Activated T-helper 17 cell treated with anti-CD3 and anti-CD28 coated beads, Interleukin-2, amount 50 U/mL, for 72 hours (primary cell): ENCODE data around the gene WDR59. TPM values are rescaled to one million over a fixed set of nuclear protein-coding genes. Genes with fewer than 3 reads are reported as not detected.
"Not testable (repeated sequence)": the region's sequence is repeated elsewhere in the genome, so short reads cannot be mapped to it uniquely, and the experiment has no call there.

Experiments
- ATAC-seq: fragments of 150-1000 bp; cut with Tn5 transposase; replicated peaks from 2 replicates; pipeline ENCODE4 v1.10.0; 2021; ENCODE audit warnings: mild to moderate bottlenecking, moderate library complexity
- H3K27ac Mint-ChIP-seq: one replicate; pipeline ENCODE4 v1.8.0; 2022; ENCODE audit warnings: mixed read lengths
- H3K27me3 Mint-ChIP-seq: one replicate; pipeline ENCODE4 v1.8.0; 2022; ENCODE audit warnings: mixed read lengths
- H3K36me3 Mint-ChIP-seq: one replicate; pipeline ENCODE4 v1.8.0; 2022; ENCODE audit warnings: low read depth, mild to moderate bottlenecking, mixed read lengths
- H3K4me1 Mint-ChIP-seq: one replicate; pipeline ENCODE4 v1.8.0; 2022; ENCODE audit warnings: mixed read lengths
- H3K4me3 Mint-ChIP-seq: one replicate; pipeline ENCODE4 v1.8.0; 2022; ENCODE audit warnings: mild to moderate bottlenecking, mixed read lengths
- H3K9me3 Mint-ChIP-seq: one replicate; pipeline ENCODE4 v1.8.0; 2022; ENCODE audit warnings: mixed read lengths
- total RNA-seq, 2 donors: library from RNA; stranded (reverse); gene quantifications; one replicate each; pipeline ENCODE4 v1.2.3, GENCODE V29; 2022

Gene WDR59
- total RNA-seq, result 100 to 1,000 TPM; 107 to 154 TPM

- no peaks in the 10 kb centered on the region for H3K27me3 Mint-ChIP-seq
- peak within 1 kb of the TSS; percentile 81 for H3K4me3 Mint-ChIP-seq
- ATAC-seq, result peak; percentile 99
- H3K9me3 Mint-ChIP-seq, result no peaks in the 10 kb centered on the region
- H3K4me1 Mint-ChIP-seq, result peaks cover 10% of the 10 kb centered on the region
- no peaks in the 10 kb centered on the region for H3K36me3 Mint-ChIP-seq
- peak within 1 kb of the TSS; percentile 84 for H3K27ac Mint-ChIP-seq
Measured at GRCh38 chr16:74984529-74985296, at the start of gene WDR59. TSS of gene WDR59 (minus strand) at chr16:74985123. CDS start at chr16:74985017, 106 bp downstream.

GRCh38 chr16:75032655-75033054 lies 47.7 kb upstream of the WDR59 start:
- no peak for ATAC-seq
- Mint-ChIP-seq H3K9me3 (peaks cover 3% of the 10 kb centered on the region), H3K27ac (no peak overlapping the region)

DNA sequence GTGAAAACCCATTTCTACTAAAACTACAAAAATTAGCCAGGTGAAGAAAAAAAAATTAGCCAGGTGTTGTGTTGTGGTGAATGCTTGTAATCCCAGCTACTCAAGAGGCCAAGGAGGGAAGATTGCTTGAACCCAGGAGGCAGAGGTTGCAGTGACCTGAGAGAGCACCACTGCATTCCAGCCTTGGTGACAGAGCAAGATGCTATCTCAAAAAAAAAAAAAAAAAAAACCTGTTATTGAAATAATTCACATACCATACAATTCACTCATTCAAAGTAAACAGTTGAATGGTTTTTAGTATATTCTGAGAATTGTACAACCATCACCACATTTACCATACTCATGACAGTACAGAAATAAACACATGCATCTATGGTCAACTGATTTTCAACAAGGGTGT lies 44.9 kb upstream of the WDR59 start:
- Mint-ChIP-seq H3K4me3 (no peak overlapping the region), H3K27me3 (no peaks in the 10 kb centered on the region)
- peak; percentile 58 for ATAC-seq

More at GRCh38 chr16:75032655-75033054, 47.7 kb upstream of the WDR59 start:
- Mint-ChIP-seq H3K4me3 (no peak overlapping the region), H3K27me3 (no peaks in the 10 kb centered on the region), H3K4me1 (peaks cover 14% of the 10 kb centered on the region), H3K36me3 (peaks cover 15% of the 10 kb centered on the region)

GRCh38 chr16:75028544-75029135 lies 43.7 kb upstream of the WDR59 start:
- no peak overlapping the region for H3K27ac Mint-ChIP-seq
- no peak overlapping the region for H3K4me3 Mint-ChIP-seq
- ATAC-seq, result no peak
- H3K4me1 Mint-ChIP-seq, result peaks cover 8% of the 10 kb centered on the region
- no peaks in the 10 kb centered on the region for H3K27me3 Mint-ChIP-seq
- H3K9me3 Mint-ChIP-seq, result no peaks in the 10 kb centered on the region
- no peaks in the 10 kb centered on the region for H3K36me3 Mint-ChIP-seq

More for the DNA sequence above, 44.9 kb upstream of the WDR59 start:
- H3K9me3 Mint-ChIP-seq, result no peaks in the 10 kb centered on the region
- H3K36me3 Mint-ChIP-seq, result no peaks in the 10 kb centered on the region
- peaks cover 6% of the 10 kb centered on the region for H3K4me1 Mint-ChIP-seq
- H3K27ac Mint-ChIP-seq, result no peak overlapping the region

GRCh38 chr16:75027520-75028300 lies 42.8 kb upstream of the WDR59 start:
- Mint-ChIP-seq H3K27ac (no peak overlapping the region), H3K4me3 (no peak overlapping the region), H3K4me1 (peaks cover 14% of the 10 kb centered on the region), H3K27me3 (no peaks in the 10 kb centered on the region), H3K9me3 (no peaks in the 10 kb centered on the region), H3K36me3 (peaks cover 7% of the 10 kb centered on the region)
- no peak for ATAC-seq

DNA sequence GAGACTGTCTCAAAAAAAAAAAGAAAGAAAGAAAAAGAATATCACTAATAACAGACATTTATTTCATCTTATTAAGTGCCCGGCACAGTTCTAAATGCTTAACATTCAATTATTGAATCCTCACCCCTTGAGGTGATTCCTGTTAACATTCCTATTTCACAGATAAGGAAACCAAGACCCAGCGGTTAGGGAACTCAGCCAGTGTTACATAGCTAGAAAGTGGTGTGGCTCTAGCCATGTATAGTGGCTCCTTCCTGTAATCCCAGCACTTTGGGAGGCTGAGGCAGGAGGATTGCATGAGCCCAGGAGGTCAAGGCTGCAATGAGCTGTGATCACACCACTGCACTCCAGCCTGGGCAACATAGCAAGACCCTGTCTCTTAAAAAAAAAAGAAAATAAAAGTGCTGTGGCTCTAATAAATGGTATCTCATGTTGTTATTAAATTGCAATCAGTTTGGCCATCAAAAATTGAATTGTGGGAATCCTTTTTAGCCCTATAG lies 42.0 kb upstream of the WDR59 start:
- H3K36me3 Mint-ChIP-seq, result peaks cover 11% of the 10 kb centered on the region
- H3K27me3 Mint-ChIP-seq, result no peaks in the 10 kb centered on the region
- no peak overlapping the region for H3K27ac Mint-ChIP-seq
- peaks cover under 1% of the 10 kb centered on the region for H3K9me3 Mint-ChIP-seq
- H3K4me1 Mint-ChIP-seq, result peaks cover 17% of the 10 kb centered on the region
- ATAC-seq, result no peak
- H3K4me3 Mint-ChIP-seq, result no peak overlapping the region

DNA sequence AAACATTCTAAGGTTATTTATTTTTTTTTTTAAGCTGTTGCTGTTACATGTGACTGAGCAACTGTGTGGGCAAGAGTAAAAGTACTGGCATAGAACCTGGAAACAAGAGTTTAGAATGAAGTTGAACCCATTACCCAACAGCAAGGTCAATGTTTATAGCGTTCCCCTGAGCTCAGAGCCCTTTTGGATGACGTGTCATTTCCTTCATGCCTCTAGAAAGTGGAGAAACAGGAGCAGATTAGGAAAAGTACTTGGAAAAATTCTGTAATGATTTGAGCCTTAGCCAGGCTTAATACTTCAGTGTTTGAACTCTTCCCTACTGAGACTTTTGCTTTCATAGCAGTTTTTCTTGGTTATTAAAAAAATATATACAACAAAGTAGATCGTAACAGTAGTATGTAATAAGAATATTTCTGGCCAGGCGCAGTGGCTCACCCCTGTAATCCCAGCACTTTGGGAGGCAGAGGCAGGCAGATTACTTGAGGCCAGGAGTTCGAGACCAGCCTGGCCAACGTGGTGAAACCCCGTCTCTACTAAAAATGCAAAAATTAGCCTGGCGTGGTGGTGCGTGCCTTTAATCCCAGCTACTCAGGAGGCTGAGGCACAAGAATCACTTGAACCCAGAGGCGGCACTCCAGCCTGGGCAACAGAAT lies 41.4 kb upstream of the WDR59 start:
- not testable (repeated sequence) for H3K9me3 Mint-ChIP-seq, H3K4me3 Mint-ChIP-seq, ATAC-seq, H3K27me3 Mint-ChIP-seq, H3K27ac Mint-ChIP-seq
- Mint-ChIP-seq H3K36me3 (peaks cover 17% of the 10 kb centered on the region), H3K4me1 (peaks cover 22% of the 10 kb centered on the region)

DNA sequence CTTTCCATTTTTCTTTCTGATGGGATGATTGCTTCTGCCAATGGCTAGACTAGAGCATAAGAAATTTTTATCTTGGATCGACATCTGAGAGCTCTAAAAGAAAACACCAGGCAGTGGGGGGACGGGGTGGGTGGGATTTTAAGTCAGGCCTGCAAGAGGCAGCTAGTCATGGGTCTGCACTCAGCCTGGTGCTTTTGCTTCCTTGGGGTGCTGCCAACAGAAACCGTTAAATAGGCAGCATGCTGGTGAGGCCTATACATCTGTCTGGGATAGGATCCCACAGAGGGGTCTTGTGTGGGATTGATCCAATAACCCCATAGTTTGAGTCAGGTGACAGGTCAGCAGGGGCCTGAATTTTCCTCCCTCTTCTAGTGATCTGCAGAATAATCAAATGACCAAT lies 40.8 kb upstream of the WDR59 start:
- Mint-ChIP-seq H3K4me3 (peak overlapping the region; percentile 34), H3K27me3 (no peaks in the 10 kb centered on the region), H3K9me3 (peaks cover 9% of the 10 kb centered on the region), H3K36me3 (peaks cover 23% of the 10 kb centered on the region), H3K27ac (peak overlapping the region; percentile 13), H3K4me1 (peaks cover 26% of the 10 kb centered on the region)
- ATAC-seq, result no peak

DNA sequence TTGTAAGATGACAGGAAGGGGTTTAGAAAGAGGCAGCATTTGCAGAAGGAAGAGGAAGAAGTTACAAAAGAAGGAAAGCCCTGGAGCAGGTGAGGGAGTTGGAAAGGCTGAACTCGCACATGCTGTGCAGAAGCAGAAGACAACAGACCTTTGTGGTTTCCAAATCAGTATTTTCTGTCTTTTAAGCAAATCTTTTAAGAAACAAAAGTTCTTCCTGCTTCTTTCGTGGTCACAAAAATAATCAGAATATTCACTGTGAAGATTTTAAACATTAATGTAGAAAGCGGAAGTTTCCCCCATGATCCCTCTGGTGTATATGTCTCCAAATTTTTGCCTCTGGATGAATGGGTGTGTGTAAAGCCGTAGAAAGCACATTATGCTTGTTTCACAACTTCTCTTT lies 39.7 kb upstream of the WDR59 start:
- H3K27me3 Mint-ChIP-seq, result no peaks in the 10 kb centered on the region
- H3K9me3 Mint-ChIP-seq, result peaks cover 9% of the 10 kb centered on the region
- peaks cover 26% of the 10 kb centered on the region for H3K4me1 Mint-ChIP-seq
- ATAC-seq, result no peak
- peaks cover 35% of the 10 kb centered on the region for H3K36me3 Mint-ChIP-seq
- H3K27ac Mint-ChIP-seq, result peak overlapping the region; percentile 84
- H3K4me3 Mint-ChIP-seq, result peak overlapping the region; percentile 59

DNA sequence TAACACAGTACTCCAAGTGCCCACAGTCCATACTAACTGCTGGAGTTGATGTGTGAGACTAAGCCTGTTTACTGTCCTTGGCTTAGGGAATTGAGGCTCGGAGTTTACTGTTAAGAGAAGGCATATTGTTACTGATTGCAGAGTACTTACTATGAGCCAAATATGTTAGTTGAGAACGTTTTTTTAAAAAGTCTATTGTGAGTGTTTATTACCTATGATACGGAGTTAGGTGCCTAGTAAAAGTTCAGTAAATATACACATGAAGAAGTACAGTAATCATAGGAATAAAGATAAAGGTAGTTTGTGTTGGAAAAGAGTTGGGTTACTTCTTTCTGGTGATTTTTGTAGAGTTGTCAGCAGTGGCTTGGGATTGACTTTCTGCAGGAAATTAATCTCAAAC lies 39.3 kb upstream of the WDR59 start:
- peak overlapping the region; percentile 84 for H3K27ac Mint-ChIP-seq
- no peak for ATAC-seq

DNA sequence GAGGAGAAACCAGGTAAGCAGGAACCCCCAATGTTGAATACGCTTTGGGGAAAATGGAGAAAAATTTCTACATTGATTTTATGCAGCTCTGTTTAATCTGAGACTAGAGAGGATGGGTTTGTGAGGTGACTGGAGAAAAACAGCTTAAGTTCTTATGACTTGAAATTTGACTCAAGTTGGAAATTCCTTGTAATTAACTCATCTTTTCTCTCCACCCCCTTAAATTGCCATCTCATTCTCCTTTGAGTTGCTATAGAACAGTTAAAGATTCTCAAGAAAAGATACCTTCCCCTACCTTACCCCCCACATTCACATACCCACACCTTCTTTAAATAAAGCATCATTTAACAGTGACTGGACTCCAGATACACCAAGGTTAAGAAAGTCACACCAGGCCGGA lies 38.1 kb upstream of the WDR59 start:
- peak overlapping the region; percentile 68 for H3K27ac Mint-ChIP-seq
- H3K4me1 Mint-ChIP-seq, result peaks cover 31% of the 10 kb centered on the region
- H3K27me3 Mint-ChIP-seq, result no peaks in the 10 kb centered on the region
- peaks cover 40% of the 10 kb centered on the region for H3K36me3 Mint-ChIP-seq
- H3K9me3 Mint-ChIP-seq, result peaks cover 9% of the 10 kb centered on the region
- H3K4me3 Mint-ChIP-seq, result peak overlapping the region; percentile 69
- peak; percentile 67 for ATAC-seq

More for the DNA sequence above, 39.3 kb upstream of the WDR59 start:
- peaks cover 26% of the 10 kb centered on the region for H3K4me1 Mint-ChIP-seq
- peak overlapping the region; percentile 59 for H3K4me3 Mint-ChIP-seq
- H3K27me3 Mint-ChIP-seq, result no peaks in the 10 kb centered on the region
- H3K36me3 Mint-ChIP-seq, result peaks cover 39% of the 10 kb centered on the region
- H3K9me3 Mint-ChIP-seq, result peaks cover 9% of the 10 kb centered on the region

- peaks cover 9% of the 10 kb centered on the region for H3K9me3 Mint-ChIP-seq
- no peaks in the 10 kb centered on the region for H3K27me3 Mint-ChIP-seq
- H3K4me3 Mint-ChIP-seq, result peak overlapping the region; percentile 69
- peaks cover 31% of the 10 kb centered on the region for H3K4me1 Mint-ChIP-seq
- H3K36me3 Mint-ChIP-seq, result peaks cover 42% of the 10 kb centered on the region
- ATAC-seq, result peak; percentile 46
- peak overlapping the region; percentile 68 for H3K27ac Mint-ChIP-seq
Measured at GRCh38 chr16:75022567-75022966, 37.6 kb upstream of the WDR59 start.

GRCh38 chr16:75021410-75021809 lies 36.5 kb upstream of the WDR59 start:
- Mint-ChIP-seq H3K36me3 (peaks cover 45% of the 10 kb centered on the region), H3K4me3 (peak overlapping the region; percentile 9), H3K27me3 (no peaks in the 10 kb centered on the region), H3K4me1 (peaks cover 31% of the 10 kb centered on the region), H3K9me3 (peaks cover 9% of the 10 kb centered on the region), H3K27ac (peak overlapping the region; percentile 62)
- ATAC-seq, result no peak

- Mint-ChIP-seq H3K27ac (no peak overlapping the region), H3K4me3 (peak overlapping the region; percentile 10), H3K27me3 (no peaks in the 10 kb centered on the region), H3K4me1 (peaks cover 30% of the 10 kb centered on the region), H3K36me3 (peaks cover 45% of the 10 kb centered on the region), H3K9me3 (peaks cover 9% of the 10 kb centered on the region)
- ATAC-seq, result no peak
Measured at GRCh38 chr16:75019586-75019985, 34.7 kb upstream of the WDR59 start.
